Stimulated activated CD8-positive, alpha-beta memory T cell treated with anti-CD3 and anti-CD28 coated beads, Interleukin-12 subunit alpha, Interleukin-12 subunit beta, amount 100 ng/mL, for 24 hours (primary cell): ENCODE data around the gene NEO1.

ENCODE experiments used
- DNase-seq: peaks from one replicate; pipeline ENCODE4 v3.0.0-alpha.2; 2020; ENCODE audit errors: extremely low read depth

Gene NEO1

DNA sequence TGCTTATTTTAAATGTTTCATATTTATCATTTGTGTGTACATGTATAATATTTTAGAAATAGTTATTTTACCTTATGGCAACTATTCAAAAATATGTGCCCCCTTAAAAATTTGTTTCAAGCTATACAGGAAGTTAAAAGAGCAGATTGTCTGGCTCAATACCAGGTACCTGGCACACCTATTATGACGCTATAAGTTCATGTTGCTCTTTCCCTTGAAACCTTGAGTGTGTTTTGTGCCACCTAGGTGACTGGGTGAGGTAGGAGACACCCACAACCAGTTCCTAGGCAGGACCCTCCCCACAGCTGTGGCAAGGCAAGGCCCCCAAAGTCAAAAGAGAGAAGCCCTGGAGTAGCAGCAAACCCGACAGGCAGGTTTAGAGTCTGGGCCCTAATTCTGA, 20.6 kb upstream of the NEO1 start:
- no peak for DNase-seq

DNA sequence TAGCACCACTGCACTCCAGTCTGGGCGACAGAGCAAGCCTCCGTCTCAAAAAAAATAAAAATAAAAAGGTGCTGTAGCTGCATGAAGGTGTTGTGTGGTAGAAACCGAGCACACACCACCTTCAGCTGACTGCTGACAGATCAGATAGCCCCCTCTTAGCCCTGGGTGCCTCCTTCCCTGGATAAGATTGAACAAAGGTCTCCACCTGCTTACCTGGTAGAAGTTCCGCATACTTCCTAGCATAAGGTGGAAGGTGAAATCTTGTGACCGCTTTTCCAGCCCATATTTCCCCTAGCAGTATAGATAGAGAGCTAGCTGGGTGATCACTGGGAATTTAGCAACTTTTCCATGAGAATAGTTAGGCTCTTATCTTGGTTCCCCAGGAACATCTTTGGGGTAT, 18.7 kb upstream of the NEO1 start:
- no peak for DNase-seq

- no peak for DNase-seq
These were observed 18.0 kb upstream of the NEO1 start for GRCh38 chr15:73034221-73034620.

GRCh38 chr15:73035221-73035620, 17.0 kb upstream of the NEO1 start:
- DNase-seq = no peak

DNA sequence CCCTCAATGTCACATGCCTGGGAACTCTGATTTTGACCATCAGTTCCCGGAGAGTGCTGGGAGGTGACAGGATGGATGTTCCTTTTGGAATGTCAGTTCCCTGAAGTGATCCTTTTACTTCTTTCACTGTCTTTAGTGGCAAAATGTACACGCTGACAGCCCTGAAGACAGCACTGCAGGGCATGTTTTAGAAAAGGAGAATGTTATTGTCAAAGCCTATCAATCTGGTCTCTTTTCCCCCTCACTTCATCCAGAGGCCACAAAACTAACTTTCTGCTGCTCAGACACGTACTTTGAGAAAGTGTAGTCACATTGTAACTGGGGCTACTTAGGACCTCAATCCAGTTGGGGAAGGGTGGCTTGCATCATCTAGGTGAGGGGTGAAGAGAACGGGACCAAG, 14.0 kb upstream of the NEO1 start:
- DNase-seq = no peak

DNA sequence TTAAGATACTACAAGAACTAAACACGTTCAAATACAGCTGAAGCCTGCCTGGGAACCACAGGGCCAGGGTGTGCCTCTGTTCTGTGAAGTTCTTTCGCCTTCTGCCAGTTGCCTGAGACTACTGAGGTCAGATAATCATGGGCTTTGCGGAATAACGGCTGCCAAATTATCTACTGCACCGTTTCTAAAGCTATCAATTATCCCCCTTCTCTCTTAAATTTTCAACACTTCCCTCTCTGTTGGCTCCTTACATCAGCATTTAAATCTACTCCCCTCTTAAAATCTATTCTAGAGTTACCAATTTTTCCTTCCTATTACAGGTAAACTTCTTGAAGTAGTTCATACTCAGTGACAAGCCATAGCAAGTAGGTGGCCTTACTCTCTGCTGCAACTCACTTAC, 6.2 kb upstream of the NEO1 start:
- DNase-seq = no peak

DNA sequence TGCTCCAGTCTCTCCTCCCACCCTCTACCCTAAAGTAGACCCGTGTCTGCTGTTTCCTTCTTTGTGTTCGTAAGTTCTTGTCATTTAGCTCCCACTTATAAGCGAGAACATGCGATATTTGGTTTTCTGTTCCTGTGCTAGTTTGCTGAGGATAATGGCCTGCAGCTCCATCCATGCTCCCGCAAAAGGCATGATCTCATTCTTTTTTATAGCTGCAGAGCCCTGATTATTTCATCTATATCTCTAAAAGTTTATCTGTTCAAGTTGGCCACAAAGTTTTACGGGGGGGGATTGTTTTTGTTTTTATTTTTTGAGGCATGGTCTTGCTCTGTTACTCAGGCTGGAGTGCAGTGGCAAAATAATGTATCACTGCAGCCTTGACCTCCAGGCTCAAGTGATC, 4.4 kb upstream of the NEO1 start:
- DNase-seq = no peak

- DNase-seq = no peak
These were observed 3.5 kb upstream of the NEO1 start for GRCh38 chr15:73048624-73049295.

DNA sequence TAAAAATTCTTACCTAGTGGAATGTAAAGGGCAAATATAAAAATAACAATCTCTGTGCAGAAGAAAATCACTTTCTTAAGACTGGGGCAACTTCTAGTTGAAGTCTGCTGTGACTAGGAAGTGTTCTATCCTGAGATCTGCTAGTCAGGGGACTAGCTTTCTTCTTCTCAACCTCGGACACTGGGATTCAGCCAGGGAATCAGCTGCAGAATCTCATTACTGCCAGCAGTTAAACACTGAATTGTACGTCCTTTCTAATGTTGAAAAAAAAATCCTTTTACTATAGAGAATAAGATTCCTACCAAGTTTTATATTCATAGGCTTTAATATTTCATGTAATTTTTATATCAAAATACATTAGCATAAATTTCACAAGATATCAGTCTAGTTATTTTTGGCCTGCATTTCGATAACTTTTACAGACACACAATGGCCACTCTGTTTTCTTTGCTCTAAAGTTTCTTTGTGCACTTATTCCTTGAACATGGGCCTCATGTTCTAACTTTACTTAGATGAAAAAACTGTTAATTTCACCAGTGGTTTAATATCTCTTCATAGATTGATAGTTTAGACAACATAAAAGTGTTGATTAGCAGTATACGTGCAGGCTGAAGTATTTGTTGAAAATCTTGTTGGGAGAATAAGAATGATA, 2.6 kb upstream of the NEO1 start:
- DNase-seq = no peak

DNA sequence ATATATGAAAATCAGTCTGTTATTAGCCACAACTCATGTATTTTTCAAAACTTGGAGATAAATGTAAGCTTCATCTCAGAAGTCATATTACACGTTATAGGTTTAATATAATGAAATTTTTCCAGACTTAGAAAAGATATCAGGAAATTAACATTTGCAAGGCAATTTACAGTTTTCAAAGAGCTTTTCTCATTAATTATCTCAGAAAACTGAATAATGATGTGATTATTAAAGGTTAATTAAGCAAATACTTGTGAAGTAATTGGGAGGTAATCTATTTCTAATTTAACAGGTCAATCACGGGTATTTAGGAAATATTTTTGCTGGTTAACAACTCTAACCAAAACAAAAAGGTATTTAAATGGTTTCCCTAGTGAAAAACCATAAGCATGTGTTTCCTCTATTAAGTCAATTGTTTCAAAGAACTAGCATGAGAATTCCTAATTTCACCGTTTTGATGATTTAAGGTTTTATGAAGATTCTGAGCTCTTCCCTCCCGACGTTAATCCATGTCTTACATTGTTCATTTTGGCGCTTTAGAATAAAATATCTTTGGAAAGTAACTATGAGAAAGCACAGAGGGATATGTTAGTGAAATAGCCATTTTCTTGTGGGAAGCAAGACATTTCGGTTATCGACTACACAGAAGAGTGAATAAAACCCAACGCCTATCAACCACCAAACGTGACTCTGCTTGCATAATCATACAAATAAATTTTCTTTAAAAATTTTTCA, 1.5 kb upstream of the NEO1 start:
- DNase-seq = no peak

GRCh38 chr15:73051391-73051806, 864 bp upstream of the NEO1 start:
- DNase-seq = no peak

GRCh38 chr15:73052653-73053397, 562 bp downstream of the NEO1 start:
- DNase-seq = no peak

GRCh38 chr15:73053398-73053723, 1.1 kb downstream of the NEO1 start:
- no peak for DNase-seq

- no peak for DNase-seq
These were observed 2.2 kb downstream of the NEO1 start for GRCh38 chr15:73054417-73054953.

DNA sequence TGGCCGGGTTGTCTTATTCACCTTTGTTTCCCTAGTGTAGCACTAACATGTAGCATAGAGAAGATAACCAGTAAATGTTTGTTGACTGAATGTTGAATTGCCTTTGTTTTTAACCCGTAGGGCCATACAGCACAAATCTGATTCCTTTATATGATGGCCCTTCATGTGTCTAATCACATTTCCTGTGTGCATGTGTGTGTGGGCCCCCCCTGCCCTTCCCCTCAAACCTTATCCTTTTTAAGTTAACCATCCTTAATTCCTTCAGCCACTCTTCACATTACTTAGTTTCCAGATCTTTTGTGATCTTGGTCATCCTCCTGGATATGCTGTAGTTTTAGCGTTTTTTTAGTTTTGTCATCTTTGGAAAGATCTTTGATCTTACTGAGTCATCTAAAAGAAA, 4.2 kb downstream of the NEO1 start:
- DNase-seq = no peak

DNA sequence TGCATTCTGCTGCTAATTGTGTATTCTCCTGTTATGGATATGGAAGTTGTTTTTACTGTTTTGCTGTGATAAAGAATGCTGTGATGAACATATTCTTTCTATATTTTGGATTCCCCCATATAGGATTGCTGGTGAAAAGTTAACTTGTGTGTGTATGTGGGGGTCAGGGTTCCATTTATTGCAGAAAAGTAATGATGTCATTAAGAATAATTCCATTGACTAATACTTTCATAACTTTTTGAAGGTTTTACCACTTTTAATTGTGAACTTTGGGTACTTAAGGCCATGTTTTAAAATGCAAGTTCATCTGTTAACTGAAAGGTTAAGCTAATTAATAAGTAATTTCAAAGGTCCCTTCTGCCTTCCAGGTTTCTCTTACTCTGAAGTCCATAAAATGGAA, 6.2 kb downstream of the NEO1 start:
- DNase-seq = no peak

DNA sequence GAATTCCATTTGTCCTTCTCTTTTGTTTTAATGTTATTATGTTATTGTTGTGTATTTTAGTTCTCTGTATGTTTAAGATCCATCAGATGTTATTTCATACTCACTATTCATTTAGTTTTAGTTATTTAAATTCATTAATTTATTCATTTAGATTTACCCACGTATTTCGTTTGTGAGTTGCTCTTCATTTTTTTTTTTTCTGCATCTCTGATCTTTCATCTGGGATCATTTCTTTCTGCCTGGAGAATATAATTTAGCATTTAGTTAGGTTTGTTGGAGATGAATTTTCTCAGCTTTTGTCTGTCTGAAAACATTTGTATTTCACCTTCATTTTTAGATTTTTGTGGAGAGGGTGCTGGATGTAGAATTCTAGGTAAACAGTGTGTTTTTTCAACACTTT, 12.9 kb downstream of the NEO1 start:
- no peak for DNase-seq

GRCh38 chr15:73069109-73069508, 16.8 kb downstream of the NEO1 start:
- no peak for DNase-seq

GRCh38 chr15:73072894-73073293, 20.6 kb downstream of the NEO1 start:
- no peak for DNase-seq

GRCh38 chr15:73074241-73074640, 22.0 kb downstream of the NEO1 start:
- no peak for DNase-seq

DNA sequence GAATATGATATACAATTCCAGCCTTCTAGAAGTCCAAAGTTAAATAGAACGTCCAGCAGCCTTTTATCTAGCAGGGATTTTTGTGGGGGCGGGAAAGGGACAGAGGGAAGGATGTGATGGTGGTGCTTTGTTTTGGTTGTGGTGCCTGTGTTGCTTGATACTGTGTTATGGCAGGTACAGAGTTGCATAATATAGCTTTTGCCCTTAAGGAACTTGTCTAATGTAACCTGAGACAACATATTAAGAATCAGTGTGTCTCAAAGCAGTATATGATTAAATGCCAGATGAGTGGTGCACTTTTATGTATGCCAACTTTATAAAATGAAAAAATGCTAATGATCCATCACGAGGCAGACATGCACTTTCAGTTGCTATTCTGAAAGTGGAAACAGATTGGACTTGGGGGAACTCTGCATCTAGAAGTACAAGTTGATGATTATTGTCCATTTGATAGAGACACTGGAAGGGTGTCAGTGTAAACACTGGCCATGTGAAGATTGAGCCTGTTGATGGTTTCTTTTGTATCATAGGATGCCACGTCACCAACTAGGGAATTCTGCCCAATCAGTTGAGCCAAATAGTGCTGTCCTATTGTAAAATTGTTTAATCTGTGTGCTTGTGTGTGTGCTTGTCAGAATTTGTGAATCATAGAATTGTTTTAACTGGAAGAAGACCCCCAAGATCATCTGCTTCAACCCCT, 23.0 kb downstream of the NEO1 start:
- DNase-seq = no peak

GRCh38 chr15:73078291-73078690, 26.0 kb downstream of the NEO1 start:
- DNase-seq = no peak
